HepG2 (cell line): ENCODE measurements around the gene USP30. TPM values are rescaled to one million over a fixed set of nuclear protein-coding genes. Genes with fewer than 3 reads are reported as not detected.

Source experiments
- BCL6 ChIP-seq: IDR thresholded peaks from 2 replicates; pipeline ENCODE4 v1.6.1; 2016; ENCODE audit warnings: missing genetic modification reagents, missing compliant biosample characterization
- E2F2 ChIP-seq: sonication (generic); formaldehyde crosslinking; IDR thresholded peaks from 2 replicates; pipeline ENCODE4 v1.4.0; 2020; ENCODE audit warnings: missing genetic modification reagents, borderline replicate concordance
- IRX3 ChIP-seq: sonication (generic); formaldehyde crosslinking; IDR thresholded peaks from 2 replicates; pipeline ENCODE4 v1.8.1; 2023; ENCODE audit warnings: mild to moderate bottlenecking, low read depth, missing genetic modification reagents, borderline replicate concordance
- MLX ChIP-seq: IDR thresholded peaks from 2 replicates; pipeline ENCODE4 v1.6.1; 2016
- MXD3 ChIP-seq: IDR thresholded peaks from 2 replicates; pipeline ENCODE4 v1.6.1; 2016; ENCODE audit warnings: mild to moderate bottlenecking, missing biosample characterization, missing genetic modification reagents
- NFRKB ChIP-seq: fragments of 450-650 bp; IDR thresholded peaks from 2 replicates; pipeline ENCODE4 v1.6.1; 2017
- RARG ChIP-seq: sonication (generic); formaldehyde crosslinking; IDR thresholded peaks from 2 replicates; pipeline ENCODE4 v1.4.0; 2020; ENCODE audit warnings: low read depth, mild to moderate bottlenecking, missing genetic modification reagents
- SKIL ChIP-seq: sonication (generic); formaldehyde crosslinking; IDR thresholded peaks from 2 replicates; pipeline ENCODE4 v1.8.0; 2022; ENCODE audit warnings: missing genetic modification reagents, mild to moderate bottlenecking, moderate library complexity, borderline replicate concordance
- SP140L ChIP-seq: sonication (generic); formaldehyde crosslinking; IDR thresholded peaks from 2 replicates; pipeline ENCODE4 v1.4.0; 2020; ENCODE audit warnings: missing genetic modification reagents, borderline replicate concordance
- SSRP1 ChIP-seq: IDR thresholded peaks from 2 replicates; pipeline ENCODE4 v1.6.1; 2016; ENCODE audit warnings: control low read depth
- ZBTB38 ChIP-seq: sonication (generic); formaldehyde crosslinking; IDR thresholded peaks from 2 replicates; pipeline ENCODE4 v1.5.1; 2020; ENCODE audit warnings: mild to moderate bottlenecking, missing genetic modification reagents
- ZNF124 ChIP-seq: sonication (generic); formaldehyde crosslinking; IDR thresholded peaks from 2 replicates; pipeline ENCODE4 v1.4.0; 2020; ENCODE audit warnings: missing genetic modification reagents
- ZNF331 ChIP-seq: sonication (generic); formaldehyde crosslinking; IDR thresholded peaks from 2 replicates; pipeline ENCODE4 v1.4.0; 2020; ENCODE audit warnings: missing genetic modification reagents
- ZNF512 ChIP-seq: sonication (generic); formaldehyde crosslinking; IDR thresholded peaks from 2 replicates; pipeline ENCODE4 v1.4.0; 2020; ENCODE audit warnings: mild to moderate bottlenecking, missing genetic modification reagents
- ZNF558 ChIP-seq: sonication (generic); formaldehyde crosslinking; IDR thresholded peaks from 2 replicates; pipeline ENCODE4 v1.9.0; 2022; ENCODE audit warnings: mild to moderate bottlenecking, missing genetic modification reagents, borderline replicate concordance
- ZNF569 ChIP-seq: sonication (generic); formaldehyde crosslinking; IDR thresholded peaks from 2 replicates; pipeline ENCODE4 v1.5.0; 2020; ENCODE audit warnings: mild to moderate bottlenecking, missing genetic modification reagents, moderate library complexity, borderline replicate concordance
- ZSCAN30 ChIP-seq: sonication (generic); formaldehyde crosslinking; IDR thresholded peaks from 2 replicates; pipeline ENCODE4 v1.5.0; 2020; ENCODE audit warnings: mild to moderate bottlenecking, missing genetic modification reagents
- polyA plus RNA-seq, 8 experiments: library from polyadenylated mRNA; depleted of rRNA in 3 of 8; stranded (reverse) in 7 of 8; unstranded in 1 of 8; fragments of >200 nt; fragmentation: Illumina TruSeq in 4 of 8; extraction: Trizol in 4 of 8; gene quantifications; 2 replicates each; pipeline versions ENCODE4 v1.2.1 to v1.2.3, GENCODE V29; 2011 to 2016; ENCODE audit warnings: low read depth in 4 of 8, missing spikeins in 1 of 8, mixed read lengths in 1 of 8; ENCODE audit not compliant: insufficient read depth in 1 of 8
- total RNA-seq, 5 experiments: library from RNA; depleted of rRNA; stranded (reverse); fragments of >200 nt; fragmentation: Illumina TruSeq; extraction: Trizol; gene quantifications; 2 replicates each; pipeline ENCODE4 v1.2.3, GENCODE V29; 2016; ENCODE audit warnings: low read depth in 1 of 5
- TF ChIP-seq, protein P1 (sequence below): sonication (generic); formaldehyde crosslinking; IDR thresholded peaks from 2 replicates; pipeline ENCODE4 v1.5.0; 2020; ENCODE audit warnings: mild to moderate bottlenecking, missing genetic modification reagents
- TF ChIP-seq, protein P2 (sequence below): sonication (generic); formaldehyde crosslinking; IDR thresholded peaks from 2 replicates; pipeline ENCODE4 v1.8.1; 2023; ENCODE audit warnings: missing genetic modification reagents, mild to moderate bottlenecking, borderline replicate concordance

Gene USP30
- total and polyA plus RNA-seq, 2 of the 13 experiments (the other 11 are each of a cell fraction or from before 2014, with no cell fraction given), result 11.2 to 20.8 TPM

DNA sequence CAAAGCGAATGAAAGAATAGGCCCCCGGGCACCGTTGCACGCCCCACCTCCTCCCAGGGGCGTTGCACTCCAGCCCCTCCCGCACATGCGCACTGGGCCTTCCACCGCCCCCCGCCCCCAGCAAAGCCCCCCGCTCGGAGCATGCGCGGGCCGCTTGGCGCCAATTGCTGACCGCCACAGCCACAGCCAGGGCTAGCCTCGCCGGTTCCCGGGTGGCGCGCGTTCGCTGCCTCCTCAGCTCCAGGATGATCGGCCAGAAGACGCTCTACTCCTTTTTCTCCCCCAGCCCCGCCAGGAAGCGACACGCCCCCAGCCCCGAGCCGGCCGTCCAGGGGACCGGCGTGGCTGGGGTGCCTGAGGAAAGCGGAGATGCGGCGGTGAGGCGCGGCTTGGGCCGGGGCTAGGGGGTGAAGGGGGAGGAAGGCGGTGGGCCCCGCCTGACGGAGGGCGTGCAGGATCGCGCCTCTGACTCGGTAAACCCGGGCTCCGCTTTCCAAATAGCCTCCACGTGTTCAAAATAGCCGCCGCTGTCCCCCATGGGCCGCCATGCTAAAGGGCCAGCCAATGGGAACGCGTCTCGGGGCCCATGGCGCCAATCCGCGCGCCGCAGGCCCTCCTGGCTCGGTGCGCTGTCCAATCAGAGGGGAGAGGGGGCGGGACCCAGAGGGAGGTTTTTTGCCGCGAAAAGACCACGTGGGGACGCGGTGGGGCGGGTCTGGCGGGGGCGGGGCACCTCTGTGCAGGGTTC, 45.2 kb downstream of the USP30 start, which contains the start of gene UNG (continued):
- TF ChIP-seq, protein P1, sequence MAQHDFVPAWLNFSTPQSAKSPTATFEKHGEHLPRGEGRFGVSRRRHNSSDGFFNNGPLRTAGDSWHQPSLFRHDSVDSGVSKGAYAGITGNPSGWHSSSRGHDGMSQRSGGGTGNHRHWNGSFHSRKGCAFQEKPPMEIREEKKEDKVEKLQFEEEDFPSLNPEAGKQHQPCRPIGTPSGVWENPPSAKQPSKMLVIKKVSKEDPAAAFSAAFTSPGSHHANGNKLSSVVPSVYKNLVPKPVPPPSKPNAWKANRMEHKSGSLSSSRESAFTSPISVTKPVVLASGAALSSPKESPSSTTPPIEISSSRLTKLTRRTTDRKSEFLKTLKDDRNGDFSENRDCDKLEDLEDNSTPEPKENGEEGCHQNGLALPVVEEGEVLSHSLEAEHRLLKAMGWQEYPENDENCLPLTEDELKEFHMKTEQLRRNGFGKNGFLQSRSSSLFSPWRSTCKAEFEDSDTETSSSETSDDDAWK (CRISPR knock-in tag), result no peak
- no peak for TF ChIP-seq ZNF569
- no peak for TF ChIP-seq RARG (CRISPR knock-in tag)
- TF ChIP-seq ZNF512 (CRISPR knock-in tag), result no peak
- TF ChIP-seq ZSCAN30 (CRISPR knock-in tag), result no peak
- no peak for TF ChIP-seq BCL6 (CRISPR knock-in tag)
- TF ChIP-seq, protein P2, sequence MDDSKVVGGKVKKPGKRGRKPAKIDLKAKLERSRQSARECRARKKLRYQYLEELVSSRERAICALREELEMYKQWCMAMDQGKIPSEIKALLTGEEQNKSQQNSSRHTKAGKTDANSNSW (CRISPR knock-in tag), result no peak
- TF ChIP-seq ZNF331 (CRISPR knock-in tag), result peak; percentile 4; the same call in 1 of the 2 replicates
- TF ChIP-seq IRX3 (CRISPR knock-in tag), result peak; percentile 68
- TF ChIP-seq ZNF558 (CRISPR knock-in tag), result no peak
- no peak for TF ChIP-seq NFRKB
- 0 out of 2 replicates have a peak, but pooled peaks have one; percentile 3 for TF ChIP-seq ZBTB38
- no peak for TF ChIP-seq SP140L (CRISPR knock-in tag)
- no peak for TF ChIP-seq SKIL (CRISPR knock-in tag)
- no peak for TF ChIP-seq ZNF124 (CRISPR knock-in tag)
- no peak for TF ChIP-seq E2F2 (CRISPR knock-in tag)
- TF ChIP-seq MXD3, result peak; percentile 76; the same call in 1 of the 2 replicates
- no peak for TF ChIP-seq MLX (CRISPR knock-in tag)
- TF ChIP-seq SSRP1 (CRISPR knock-in tag), result no peak
